HG03460 (cell line): ENCODE measurements around the gene RASSF4.
A peak's percentile ranks its signal among the peaks of the same experiment; 100 is the strongest.

ENCODE experiments used
- ATAC-seq: cut with Tn5 transposase; IDR thresholded peaks from one replicate; pipeline ENCODE4 v1.9.1; 2021; ENCODE audit not compliant: unreplicated experiment

The RASSF4 gene

DNA sequence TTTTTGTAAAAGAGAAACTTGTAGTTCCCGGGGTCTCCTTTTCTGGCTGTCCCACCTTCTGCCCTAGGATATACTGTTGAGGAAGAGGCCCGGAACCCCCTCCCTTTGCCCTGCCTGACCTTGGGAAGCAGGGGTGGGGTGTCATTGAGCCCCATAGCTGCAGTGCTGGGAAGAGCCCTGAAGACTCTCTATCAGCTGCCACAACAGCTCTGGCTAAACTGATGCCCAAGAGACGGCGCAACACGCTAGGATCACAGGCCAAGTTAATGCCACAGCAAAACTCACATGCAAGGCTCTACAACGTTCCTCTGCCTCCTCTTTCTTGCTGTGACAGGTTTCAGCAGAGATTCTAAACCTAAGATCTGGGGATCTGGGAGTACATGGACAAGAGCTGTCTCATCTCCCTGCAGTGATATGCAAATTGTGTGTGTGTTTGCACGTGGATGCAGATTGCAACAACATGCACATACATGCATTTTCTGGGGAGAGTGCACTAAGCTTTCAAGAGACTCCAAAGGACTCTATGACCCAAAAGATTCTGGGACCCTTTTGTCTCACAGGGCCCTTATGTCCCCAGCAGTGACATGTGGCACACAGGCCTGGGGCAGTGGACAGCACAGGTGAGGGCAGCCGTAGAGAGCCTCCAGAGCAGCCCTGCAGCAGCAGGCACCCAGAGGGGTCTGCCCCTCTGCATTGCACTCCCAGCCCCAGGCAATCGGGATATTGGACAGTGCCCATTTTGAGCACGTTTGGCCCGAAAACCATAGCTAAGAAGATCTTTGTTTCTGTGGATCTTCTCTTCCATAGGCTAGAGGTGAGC is 2.5 kb downstream of the RASSF4 start:
- no peak for ATAC-seq

DNA sequence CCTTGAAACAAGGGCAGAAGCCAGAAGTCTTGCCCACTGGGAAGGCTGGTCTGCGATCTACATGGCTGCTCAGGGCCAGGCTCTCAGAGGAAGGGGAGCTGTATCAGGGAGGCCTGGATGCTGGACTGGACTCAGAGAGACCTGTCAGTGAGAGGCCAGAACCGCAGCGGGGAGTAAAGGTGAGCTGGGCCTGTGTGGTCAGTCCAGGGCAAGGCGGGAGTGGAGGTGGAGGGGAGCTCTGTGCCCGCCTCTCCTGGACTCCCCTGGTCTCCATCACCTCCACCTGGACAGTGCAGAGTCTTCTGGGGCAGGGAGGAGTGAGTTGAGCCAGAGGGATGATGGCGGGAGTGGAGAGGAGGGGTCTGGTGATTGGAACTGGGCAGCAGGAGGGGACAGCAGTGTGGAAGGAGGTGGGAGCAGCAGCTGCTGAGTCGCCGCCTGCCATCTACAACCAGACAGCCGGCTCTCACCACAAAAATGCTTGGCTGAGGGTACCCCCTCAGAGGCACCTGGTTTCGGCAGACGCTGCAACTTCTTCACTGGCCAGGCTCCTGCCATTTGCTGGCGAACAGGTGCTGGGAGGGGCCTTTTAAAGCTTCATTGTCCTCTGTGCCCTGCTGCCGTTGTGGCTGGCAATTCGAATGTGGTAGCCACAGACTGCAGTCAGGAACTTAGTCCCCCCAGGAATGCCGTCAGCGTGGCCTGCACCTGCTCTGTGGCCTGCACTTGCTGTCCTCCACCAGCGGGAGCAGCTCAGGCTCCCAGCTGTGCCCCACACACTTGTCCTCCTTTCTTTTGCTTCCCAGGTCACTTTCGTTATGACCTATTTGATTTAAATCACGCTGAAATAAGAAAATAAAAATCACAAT is 3.5 kb downstream of the RASSF4 start:
- no peak for ATAC-seq

DNA sequence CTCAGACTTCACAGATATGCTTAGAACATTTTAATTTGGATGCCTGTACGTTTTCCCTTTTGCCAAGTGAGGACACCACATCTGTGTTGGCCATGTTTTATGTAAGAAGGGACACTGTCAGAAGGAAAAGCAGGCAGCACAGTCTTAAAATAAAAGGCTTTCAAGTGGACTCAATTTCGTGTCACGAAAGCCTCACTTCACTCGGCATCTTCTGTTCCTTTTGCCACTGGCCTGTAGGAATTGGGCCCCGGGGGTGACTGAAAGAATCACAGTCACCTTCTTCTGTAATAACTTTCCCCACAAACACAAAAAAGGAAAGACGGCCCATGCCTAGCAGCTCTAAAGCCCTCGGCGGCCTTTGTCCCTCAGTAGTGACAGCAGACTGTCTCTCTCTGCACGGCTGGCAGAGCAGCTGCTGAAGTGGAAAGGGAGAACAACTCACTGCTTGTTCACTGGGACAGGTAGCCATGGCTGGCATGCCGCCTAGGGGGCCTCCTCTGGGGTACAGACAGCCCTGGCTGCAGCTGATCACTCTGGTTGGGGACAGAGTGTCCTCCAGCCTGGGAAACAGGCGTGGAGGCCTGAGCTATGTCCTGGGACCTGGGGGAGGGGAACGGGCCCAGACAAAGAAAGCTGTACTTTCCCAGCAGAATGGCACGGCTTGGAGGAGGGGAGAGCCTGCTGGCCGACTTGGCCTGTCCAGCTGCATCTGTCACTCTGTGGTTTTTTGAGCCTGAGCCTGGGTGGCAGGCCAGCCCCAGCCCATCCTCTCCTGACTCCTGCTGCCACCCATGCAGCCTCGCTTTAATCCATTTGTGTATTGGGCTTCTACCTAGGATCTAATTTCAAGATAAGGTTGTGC is 4.4 kb downstream of the RASSF4 start:
- no peak for ATAC-seq

DNA sequence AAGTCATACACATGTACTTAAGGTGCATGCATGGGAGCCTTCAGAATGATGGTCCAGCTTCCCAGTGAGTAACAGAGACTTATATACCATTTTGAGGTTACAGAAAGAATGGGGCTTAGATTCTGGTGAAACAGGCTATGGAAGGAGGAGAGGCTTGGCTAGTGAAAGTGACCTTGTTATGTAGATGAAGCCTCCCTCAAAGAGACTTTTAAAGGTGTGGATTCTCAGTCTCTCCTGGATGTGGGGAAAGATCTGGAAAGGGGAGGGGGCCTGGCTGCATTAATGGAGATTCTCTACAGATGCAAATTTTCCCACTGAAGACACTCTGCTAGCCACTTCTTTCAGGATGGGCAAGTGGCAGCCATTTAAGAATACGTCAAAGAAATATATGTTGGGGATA is 5.5 kb downstream of the RASSF4 start:
- ATAC-seq, result no peak

GRCh38 chr10:44965651-44966097 is 6.1 kb downstream of the RASSF4 start:
- ATAC-seq, result peak; percentile 35

DNA sequence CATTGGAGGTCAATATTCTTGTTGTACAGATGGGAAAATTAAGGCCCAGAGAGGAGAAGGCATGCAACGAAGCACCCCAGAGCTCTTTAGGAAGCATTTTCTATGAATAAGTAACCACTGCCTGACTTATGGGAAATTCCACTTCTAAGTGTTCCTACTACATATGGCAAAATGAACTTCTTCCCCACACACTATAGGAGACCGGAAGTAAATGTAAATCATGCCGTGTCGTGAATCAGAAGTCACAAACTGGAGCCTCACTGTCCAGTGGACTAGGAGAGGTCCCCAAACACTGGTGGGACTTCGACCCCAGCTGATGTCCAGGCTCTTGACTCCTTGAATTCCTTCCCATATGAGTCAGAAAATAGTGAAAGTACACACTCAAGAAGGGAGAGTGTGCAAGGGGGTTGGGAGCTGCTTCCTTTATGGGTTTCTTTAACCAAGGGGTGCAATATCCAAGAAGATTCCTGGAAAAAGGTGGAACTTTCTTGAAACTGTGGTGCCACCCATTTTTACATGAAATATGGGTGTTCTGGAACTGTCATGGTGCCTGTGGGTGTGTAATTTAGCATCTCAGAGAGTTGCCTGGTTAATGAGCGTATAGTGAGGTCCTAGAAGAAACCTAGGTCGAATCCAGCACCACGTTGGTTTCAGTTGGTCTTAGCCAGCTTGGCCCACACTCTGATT is 6.7 kb downstream of the RASSF4 start:
- ATAC-seq, result peak; percentile 26

DNA sequence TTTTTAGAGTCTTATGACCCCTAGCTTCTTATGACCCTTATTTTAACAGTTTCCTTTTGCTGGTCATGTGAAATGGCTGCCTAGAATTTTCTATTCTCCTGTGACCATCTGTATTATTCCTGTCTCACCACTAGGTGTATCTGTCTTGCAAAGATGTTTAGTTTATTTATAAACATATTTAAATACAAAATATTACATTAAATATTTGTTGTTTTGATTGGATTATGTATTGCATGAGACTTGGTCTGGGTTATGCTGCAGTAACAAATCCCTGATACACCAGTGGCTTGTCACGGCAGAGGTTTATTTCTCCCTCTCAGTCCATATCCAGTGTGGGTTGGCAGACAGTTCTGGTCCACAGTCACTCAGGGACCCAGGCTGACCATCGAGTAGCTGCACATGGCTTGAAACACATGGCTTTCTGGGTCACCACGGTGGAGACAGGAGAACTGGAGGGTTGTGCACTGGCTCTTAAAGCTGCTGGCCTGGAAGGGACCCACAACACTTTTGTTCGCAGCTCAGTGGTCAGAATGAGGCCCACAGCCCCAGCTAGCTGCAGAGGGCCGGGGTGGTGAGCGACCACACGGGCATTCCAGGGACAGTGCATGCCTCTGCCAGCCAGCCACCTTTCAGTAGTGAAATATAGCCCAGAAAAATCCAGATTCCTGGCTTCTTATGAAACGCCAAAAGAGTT is 7.4 kb downstream of the RASSF4 start:
- no peak for ATAC-seq

DNA sequence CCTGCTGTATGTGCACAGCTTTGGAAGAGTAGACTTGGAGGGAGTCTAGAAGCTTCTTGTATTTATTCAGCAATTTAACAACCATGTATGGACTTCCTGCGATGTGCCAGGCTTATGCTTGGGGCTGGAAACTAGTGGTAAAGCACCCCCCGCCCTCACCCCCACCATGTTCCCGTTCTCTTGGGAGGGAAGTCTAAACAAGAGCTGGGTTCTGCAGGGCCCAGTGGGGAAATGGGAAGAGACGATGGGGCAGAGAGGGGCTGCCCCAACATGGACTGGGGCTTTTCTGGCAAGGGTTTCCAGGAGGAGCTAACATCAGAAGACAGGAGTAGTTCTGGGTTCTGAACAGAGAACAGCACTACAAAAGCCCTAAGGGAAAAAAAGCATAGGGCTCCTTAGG is 8.0 kb downstream of the RASSF4 start:
- no peak for ATAC-seq

DNA sequence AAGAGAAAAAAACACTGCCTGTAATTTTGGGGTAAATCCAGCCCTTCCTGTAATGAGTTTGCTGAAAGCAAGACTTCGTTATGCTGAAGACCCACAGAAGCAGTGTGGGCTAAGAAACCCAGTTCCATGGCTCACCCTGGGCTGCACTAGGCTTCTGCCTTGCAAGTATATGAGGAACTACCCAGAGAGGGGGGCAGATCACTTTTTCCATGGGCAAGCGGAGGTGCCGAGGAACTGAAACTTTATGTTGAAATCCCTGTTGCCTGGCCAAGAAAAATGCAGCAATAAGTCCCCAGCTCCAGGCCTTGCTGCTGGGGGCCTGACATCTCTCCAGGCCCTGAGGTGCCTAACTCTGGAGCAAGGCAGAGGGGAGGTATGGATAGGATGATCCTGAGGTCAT is 8.5 kb downstream of the RASSF4 start:
- no peak for ATAC-seq

DNA sequence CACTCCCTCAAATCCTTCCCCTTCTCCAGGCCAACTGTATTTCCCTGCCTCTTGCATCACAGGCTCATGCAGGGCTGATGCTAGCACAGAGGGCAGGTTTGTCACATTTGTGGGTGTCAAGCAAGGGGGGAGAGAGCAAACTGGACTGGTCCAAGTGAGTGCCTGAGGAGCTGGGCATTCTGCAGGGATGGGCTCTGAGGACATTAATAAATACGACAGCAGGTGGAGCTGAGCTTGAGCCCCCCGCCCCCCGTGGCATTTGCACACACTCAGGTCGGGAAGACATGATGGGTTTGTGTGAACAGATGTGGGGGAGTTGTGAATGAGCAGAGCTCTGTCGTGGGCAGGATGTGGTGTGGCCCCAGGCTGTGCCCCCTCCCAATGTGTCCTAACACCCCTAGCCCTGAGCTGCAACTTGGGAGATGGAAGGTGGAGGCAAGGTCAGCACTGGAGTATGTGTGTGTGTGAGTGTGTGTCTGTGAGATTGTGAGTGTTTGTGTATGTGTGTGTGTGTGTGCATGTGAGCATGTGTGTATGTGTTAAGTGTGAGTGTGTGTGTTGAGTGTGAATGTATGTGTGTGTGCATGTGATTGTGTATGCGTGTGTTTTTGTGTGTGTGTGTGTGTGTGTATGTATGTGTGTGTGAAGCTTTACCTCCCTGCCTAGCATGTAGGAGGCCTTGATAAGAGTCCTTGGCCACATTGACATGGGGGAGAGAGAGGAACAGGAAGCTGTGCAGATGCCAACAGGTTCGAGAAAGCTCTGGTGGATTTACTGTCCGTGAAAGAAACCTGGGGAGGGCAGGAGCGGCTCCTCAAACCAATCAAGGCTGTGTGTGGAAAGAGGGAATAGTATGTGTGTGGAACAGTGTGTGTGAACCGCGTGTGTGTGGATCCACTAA is 9.1 kb downstream of the RASSF4 start:
- no peak for ATAC-seq

- ATAC-seq, result no peak
Observed at GRCh38 chr10:44969854-44970253, 10.3 kb downstream of the RASSF4 start.

DNA sequence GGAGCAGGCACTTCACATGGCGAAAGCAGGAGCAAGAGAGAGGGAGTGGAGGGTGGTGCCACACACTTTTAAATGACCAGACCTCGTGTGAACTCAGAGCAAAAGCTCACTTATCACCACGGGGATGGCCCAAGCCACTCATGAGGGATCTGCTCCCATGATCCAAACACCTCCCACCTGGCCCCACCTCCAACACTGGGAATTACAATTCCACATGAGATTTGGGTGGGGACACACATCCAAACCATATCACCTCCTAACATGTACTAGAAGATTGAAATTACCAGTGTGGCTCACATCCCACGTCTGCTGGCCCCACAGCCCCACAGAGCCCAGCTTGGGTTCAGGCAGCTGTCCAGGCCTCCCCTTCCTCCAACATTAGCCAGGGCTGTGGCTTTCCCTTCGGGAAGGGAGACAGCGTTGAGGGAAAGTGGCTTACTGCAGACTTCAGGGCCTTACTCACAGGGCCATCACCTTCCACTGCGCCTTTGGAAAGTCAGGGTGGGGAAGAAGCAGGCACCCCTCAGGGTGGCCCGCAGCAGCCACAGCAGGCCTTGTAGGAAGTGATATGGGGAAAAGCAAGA is 11.3 kb downstream of the RASSF4 start:
- ATAC-seq, result no peak

DNA sequence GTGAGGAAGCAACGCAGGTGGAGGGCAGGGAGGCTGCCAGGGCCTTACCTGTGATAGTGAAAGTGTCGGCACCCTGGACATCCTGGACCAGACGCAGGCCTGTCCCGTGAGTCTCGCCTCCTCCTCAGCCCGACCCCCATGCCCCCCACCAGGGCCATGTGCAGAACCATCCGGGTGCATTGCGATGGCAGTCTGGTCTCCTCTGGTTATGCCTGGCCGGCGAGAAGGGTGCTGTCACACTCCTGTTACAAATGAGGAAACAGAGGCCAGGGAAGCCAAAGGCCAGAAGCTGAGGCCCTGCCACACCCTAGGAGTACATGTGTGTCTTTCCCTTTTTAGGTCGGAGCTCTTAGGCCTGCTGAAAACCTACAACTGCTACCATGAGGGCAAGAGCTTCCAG is 11.8 kb downstream of the RASSF4 start:
- ATAC-seq, result no peak

DNA sequence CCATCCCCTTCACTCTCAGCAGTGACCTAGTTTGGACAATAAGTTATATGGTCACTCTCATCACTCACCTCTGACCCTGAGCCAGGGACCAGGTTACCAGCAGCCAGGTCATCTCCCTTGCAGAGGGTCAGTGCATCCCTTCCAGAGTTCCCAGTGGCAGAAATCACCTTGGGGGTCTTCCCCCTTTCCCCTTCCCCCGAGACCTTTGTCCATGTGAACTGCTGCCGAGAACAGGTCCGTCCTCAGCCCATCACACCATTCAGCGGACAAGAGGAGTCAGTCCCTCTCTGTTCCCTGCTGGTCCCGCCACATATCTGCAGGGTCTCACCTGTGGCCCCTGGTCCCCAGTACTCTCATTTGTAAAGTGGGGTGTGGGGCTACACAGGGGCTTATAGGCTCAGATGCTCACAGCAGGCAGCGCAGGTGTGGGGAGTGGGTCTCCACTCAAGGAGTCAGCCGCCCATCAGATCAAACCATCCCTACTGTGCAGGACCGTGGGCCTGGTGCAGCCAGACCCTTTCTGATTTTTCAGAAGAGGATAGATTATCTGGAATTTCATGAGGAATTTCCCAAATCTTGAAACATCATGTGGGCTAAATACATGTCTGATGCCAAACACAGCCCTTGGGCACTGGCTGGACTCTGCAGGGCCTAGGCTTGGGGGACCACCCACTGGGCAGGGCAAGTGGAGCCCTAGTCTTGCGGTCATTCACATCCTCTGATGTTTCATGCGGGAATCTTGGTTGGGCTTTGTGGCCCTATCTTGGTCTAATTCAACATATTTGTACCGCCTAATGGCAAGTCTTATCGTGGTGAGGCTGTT is 12.5 kb downstream of the RASSF4 start:
- ATAC-seq, result no peak

DNA sequence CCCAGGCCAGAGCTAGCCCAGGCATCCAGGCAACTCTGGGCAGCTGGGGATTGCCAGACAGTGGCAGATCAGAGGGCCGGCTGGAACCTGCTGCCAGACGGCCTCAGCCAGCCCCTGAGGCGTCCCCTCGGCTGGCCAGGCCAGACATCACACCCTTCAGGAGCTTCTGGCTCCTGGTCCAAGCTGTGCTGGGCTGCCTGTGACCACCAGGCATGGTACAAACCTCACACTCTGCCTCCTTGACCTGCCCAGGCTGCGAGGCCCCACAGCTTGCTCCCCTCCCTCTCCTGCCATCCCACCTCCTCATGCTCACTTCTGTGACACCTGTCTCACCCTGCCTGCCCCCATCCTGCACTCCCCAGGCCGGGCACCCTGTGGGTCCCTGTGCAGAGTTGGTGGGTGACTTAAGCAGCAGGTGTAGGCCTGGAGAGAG is 13.3 kb downstream of the RASSF4 start:
- ATAC-seq, result no peak

DNA sequence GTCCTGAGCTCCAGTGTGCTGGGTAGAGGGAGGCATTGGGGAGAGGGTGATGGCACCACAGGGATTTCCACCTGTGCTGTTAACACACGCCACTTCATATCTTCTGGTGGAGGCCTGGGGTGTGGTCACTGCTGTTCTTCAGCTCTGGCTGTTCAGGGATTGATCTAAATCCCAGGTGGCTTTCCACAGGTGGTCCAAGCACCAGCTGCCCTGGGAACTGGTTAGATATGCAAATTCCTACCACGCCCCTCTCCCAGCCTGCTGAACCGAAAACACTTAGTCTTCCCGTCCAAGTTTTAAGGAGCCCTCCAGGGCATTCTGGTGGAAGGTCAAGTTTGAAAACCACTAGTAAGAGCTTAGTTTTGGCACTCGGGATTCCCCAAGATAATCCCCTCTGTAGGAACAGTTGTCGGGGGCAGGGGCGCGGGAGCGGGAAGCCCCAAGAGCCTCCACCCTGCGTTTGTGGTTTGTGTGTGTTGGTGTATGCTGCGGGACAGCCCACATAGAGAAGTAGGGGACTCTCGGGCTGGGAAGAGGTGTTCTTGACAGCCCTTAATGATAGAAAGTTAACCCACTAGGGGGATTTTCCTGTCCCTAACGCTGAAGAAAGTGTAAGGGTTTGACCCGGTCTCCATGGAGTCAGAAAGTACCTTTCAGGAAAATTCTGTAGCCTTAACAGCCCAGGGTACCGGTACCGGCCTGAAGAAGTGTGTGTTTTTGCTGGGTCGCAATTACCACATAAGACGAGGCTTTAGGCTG is 13.9 kb downstream of the RASSF4 start:
- ATAC-seq, result peak; percentile 30

- ATAC-seq, result peak; percentile 3
Observed at GRCh38 chr10:44974082-44974627, 14.6 kb downstream of the RASSF4 start.
